ENCODE measurements around the gene SCN2B. TPM values are rescaled to one million over a fixed set of nuclear protein-coding genes. Genes with fewer than 3 reads are reported as not detected.
"Not testable (repeated sequence)": the region's sequence is repeated elsewhere in the genome, so short reads cannot be mapped to it uniquely, and the experiment has no call there.

SCN2B gene
- total and polyA plus RNA-seq, 10 donors, result 0.02 to 0.15 (median 0.04) TPM; not detected in 4

DNA sequence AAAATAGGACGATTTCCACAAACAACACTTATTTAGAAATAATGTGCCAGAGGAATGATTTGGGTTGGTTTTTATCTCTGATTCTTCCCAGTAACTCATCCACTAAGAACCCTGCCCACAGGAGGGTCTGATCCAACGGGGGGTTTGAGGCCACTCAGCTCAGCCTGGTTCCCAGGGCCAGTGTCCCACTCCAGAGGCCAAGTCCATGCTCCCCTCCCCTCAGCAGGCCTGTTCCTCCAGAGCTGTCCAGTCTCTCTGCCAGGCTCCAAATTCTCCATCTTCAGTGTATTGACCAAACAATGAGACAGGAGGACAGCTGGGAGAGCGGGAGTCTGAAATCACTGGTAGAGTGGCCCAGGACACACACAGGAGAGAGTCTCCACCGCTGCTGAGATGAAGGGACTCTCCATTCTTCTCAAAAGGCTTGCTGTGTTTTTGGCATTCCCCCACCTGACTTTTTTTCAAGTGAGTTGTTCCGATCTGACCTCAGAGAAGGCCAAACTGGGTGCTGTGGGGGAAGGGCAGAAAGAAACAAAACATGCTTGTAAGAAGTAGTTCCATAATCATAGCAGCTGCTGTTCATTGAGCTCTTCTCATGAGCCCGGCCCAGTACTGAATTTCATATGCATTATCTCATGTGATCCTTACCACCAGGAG lies 17.6 kb upstream of the SCN2B start:
- Histone ChIP-seq H3K4me1 (peaks cover 3 to 12% (median 11%) of the 10 kb centered on the region in 6 donors), H3K4me3 (no peak overlapping the region), H3K36me3 (peaks cover 0 to 74% (median 7%) of the 10 kb centered on the region in 6 donors), H3K27ac (no peak overlapping the region), H3K27me3 (replicated peaks in 1 of 7) (peaks cover 0 to 16% (median 0%) of the 10 kb centered on the region in 7 donors), H3K9me3 (peaks cover 0 to 23% (median 8%) of the 10 kb centered on the region in 8 donors)
- TF ChIP-seq POLR2AphosphoS5 (IDR thresholded peaks at IDR 0.05) (no peak), POLR2A (IDR thresholded peaks at IDR 0.05) (no peak)
- TF ChIP-seq, protein P1, sequence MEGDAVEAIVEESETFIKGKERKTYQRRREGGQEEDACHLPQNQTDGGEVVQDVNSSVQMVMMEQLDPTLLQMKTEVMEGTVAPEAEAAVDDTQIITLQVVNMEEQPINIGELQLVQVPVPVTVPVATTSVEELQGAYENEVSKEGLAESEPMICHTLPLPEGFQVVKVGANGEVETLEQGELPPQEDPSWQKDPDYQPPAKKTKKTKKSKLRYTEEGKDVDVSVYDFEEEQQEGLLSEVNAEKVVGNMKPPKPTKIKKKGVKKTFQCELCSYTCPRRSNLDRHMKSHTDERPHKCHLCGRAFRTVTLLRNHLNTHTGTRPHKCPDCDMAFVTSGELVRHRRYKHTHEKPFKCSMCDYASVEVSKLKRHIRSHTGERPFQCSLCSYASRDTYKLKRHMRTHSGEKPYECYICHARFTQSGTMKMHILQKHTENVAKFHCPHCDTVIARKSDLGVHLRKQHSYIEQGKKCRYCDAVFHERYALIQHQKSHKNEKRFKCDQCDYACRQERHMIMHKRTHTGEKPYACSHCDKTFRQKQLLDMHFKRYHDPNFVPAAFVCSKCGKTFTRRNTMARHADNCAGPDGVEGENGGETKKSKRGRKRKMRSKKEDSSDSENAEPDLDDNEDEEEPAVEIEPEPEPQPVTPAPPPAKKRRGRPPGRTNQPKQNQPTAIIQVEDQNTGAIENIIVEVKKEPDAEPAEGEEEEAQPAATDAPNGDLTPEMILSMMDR (IDR thresholded peaks at IDR 0.05 in 8 of 11, conservative IDR thresholded peaks at IDR 0.05 in 3 of 11), result no peak
- no peak for DNase-seq
- intact Hi-C loops (cut with DNase I; ENCODE audit: low total_unique reads), result no loop called here
- WGBS, 5 donors, result 81 to 87% (median 82%) methylated on average over 6 of the region's 6 CpGs

DNA sequence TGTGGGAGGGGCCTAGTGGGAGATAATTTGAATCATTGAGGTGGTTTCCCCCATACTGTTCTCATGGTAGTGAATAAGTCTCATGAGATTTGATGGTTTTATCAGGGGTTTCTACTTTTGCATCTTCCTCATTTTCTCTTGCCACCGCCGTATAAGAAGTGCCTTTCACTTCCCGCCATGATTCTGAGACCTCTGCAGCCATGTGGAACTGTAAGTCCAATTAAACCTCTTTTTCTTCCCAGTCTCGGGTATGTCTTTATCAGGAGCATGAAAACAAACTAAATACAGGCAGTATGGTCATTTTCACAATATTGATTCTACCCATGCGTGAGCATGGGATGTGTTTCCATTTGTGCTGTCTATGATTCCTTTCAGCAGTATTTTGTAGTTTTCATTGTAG lies 16.4 kb upstream of the SCN2B start:
- DNase-seq; H3K27ac ChIP-seq; intact Hi-C loops (cut with DNase I; ENCODE audit: low total_unique reads); H3K4me3 ChIP-seq; H3K4me1 ChIP-seq: not testable (repeated sequence)
- WGBS, 5 donors, result 67 to 81% (median 77%) methylated on average over 5 of the region's 5 CpGs
- Histone ChIP-seq H3K9me3 (peaks cover 0 to 23% (median 8%) of the 10 kb centered on the region in 8 donors), H3K36me3 (peaks cover 0 to 62% (median 6%) of the 10 kb centered on the region in 6 donors), H3K27me3 (replicated peaks in 1 of 7) (peaks cover 0 to 28% (median 0%) of the 10 kb centered on the region in 7 donors)

DNA sequence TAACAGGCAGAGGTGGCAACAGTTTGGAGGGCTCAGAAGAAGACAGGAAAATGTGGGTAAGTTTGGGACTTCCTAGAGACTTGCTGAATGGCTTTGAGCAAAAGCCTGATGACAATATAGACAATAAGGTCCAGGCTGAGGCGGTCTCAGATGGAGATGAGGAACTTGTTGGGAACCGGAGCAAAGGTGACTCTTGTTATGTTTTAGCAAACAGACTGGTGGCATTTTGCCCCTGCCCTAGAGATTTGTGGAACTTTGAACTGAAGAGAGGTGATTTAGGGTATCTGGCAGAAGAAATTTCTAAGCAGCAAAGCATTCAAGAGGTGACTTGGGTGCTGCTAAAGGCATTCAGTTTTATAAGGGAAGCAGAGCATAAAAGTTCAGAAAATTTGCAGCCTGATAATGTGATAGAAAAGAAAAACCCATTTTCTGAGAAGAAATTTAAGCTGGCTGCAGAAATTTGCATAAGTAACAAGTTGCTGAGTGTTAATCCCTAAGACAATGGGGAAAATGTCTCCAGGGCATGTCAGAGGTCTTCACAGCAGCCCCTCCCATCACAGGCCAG lies 14.6 kb upstream of the SCN2B start:
- Histone ChIP-seq H3K36me3 (peaks cover 0 to 44% (median 3%) of the 10 kb centered on the region in 6 donors), H3K4me1 (peaks cover 0 to 19% (median 6%) of the 10 kb centered on the region in 6 donors), H3K27me3 (replicated peaks in 1 of 7) (peaks cover 0 to 42% (median 0%) of the 10 kb centered on the region in 7 donors), H3K9me3 (peaks cover 0 to 23% (median 8%) of the 10 kb centered on the region in 8 donors)
- WGBS, 5 donors, result 44 to 93% (median 89%) methylated on average over 2 of the region's 2 CpGs
- H3K4me3 ChIP-seq; DNase-seq; H3K27ac ChIP-seq; intact Hi-C loops (cut with DNase I; ENCODE audit: low total_unique reads): not testable (repeated sequence)

DNA sequence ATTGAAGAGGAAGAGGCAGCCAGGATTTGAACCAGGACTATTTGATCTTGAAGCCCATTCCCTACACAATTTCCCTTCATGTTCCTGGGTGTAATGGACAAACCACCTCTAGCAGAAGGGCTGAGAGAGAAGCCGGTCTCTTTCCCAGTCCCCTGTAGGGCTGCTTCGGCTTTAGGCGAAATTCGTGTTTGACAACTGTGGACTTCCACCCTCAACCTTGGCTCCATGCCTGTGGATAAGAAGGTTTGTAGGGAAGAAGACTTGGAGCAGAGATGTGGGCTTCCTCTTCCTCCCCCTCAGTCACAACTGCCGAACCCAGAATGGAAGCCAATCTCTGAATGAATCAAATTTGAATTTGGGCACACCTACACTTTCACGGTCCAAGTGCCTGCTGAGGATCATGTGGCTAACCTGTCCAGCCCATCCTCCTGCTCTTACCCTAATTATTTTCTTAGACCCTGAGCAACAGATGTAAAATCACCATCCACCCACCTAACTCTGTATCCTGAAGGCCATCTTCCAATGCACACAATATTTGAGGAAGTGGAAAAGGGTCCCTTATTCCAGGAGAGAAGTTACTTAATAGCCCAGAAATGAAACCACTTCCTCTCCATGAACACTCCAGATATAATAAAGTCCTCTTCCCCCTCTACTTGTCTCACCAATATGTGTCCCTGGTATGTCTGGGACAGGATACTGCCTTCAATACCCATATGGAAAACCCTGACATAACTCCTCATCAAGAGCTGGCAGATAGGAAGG lies 10.1 kb upstream of the SCN2B start:
- WGBS, 5 donors, result 40 to 76% (median 63%) methylated on average over 6 of the region's 6 CpGs
- H3K27me3 ChIP-seq (replicated peaks in 1 of 7), result peaks cover 0 to 42% (median 0%) of the 10 kb centered on the region in 7 donors
- H3K9me3 ChIP-seq, result peaks cover 0 to 9% (median 5%) of the 10 kb centered on the region in 8 donors
- DNase-seq, result no peak
- intact Hi-C loops (cut with DNase I; ENCODE audit: low total_unique reads), result no loop called here
- TF ChIP-seq, protein P1 (IDR thresholded peaks at IDR 0.05 in 8 of 11, conservative IDR thresholded peaks at IDR 0.05 in 3 of 11), result no peak
- TF ChIP-seq POLR2AphosphoS5 (IDR thresholded peaks at IDR 0.05) (no peak), POLR2A (IDR thresholded peaks at IDR 0.05) (no peak)
- H3K4me1 ChIP-seq, result peaks cover 0 to 43% (median 9%) of the 10 kb centered on the region in 6 donors
- no peaks in the 10 kb centered on the region for H3K36me3 ChIP-seq
- H3K4me3 ChIP-seq, result no peak overlapping the region
- H3K27ac ChIP-seq, result peak overlapping the region in 2 of 8 donors; percentile 84 to 85
